Activated CD4-positive, alpha-beta T cell treated with anti-CD3 and anti-CD28 coated beads, Interleukin-2, amount 50 U/mL, for 1 hour (primary cell): ENCODE results near the gene DCAF11.
"Not testable (repeated sequence)": the region's sequence is repeated elsewhere in the genome, so short reads cannot be mapped to it uniquely, and the experiment has no call there.

ENCODE experiments used
- DNase-seq: peaks from one replicate; pipeline ENCODE4 v3.0.0-alpha.2; 2020

The DCAF11 gene

GRCh38 chr14:24098229-24098926, 16.2 kb upstream of the DCAF11 start:
- no peak for DNase-seq

- DNase-seq = no peak
Measured at GRCh38 chr14:24098927-24099813, 15.4 kb upstream of the DCAF11 start.

GRCh38 chr14:24100197-24100981, 14.2 kb upstream of the DCAF11 start:
- no peak for DNase-seq

DNA sequence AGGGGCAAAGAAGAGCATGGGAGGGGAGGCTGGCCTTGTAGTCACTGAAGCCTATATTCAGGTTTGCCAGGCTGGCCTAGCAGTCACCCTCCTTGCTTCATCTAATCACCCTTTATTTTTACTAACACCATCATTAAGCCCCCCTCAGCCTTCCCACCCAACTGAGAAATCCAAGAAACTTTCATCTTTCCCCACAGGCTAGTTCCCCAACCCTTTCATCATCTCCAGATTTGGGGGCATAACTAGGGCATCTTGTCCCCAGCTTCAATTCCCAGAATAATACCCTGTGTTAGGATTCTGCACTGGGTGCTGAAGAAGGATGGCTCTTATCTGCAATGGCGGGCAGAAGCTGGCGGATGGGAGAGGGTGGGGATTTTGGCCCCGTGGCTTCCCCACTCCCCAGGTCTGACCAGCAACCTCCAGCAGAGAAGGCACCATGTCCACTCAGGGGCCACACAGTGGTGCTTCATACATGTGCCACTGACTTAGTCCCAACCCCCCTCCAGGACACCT, 13.5 kb upstream of the DCAF11 start:
- no peak for DNase-seq

GRCh38 chr14:24102357-24103048, 12.1 kb upstream of the DCAF11 start:
- DNase-seq = no peak

GRCh38 chr14:24103451-24103850, 11.1 kb upstream of the DCAF11 start:
- no peak for DNase-seq

DNA sequence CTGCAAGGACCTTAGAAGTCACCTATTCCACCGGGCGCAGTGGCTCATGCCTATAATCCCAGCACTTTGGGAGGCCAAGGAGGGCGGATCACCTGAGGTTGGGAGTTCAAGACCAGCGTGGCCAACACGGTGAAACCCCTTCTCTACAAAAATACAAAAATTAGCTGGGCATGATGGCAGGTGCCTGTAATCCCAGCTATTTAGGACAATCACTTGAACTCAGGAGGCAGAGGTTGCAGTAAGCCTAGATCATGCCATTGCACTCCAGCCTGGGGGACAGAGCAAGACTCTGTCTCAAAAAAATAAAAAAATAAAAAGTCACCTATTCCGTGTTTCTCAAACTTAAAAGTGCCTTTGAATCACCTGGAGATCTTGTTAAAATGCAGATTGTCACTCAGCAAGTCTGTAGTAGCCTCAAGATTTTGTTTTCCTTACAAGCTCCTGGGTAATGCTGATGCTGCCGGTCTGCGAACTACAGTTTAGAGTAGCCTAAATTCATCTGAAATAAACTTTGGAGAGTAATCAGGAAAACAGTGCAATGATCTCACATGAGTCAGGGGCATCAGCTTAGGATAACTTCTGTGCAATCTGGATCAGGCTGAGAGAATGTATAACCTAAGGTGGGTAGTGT, 8.9 kb upstream of the DCAF11 start:
- DNase-seq = not testable (repeated sequence)

DNA sequence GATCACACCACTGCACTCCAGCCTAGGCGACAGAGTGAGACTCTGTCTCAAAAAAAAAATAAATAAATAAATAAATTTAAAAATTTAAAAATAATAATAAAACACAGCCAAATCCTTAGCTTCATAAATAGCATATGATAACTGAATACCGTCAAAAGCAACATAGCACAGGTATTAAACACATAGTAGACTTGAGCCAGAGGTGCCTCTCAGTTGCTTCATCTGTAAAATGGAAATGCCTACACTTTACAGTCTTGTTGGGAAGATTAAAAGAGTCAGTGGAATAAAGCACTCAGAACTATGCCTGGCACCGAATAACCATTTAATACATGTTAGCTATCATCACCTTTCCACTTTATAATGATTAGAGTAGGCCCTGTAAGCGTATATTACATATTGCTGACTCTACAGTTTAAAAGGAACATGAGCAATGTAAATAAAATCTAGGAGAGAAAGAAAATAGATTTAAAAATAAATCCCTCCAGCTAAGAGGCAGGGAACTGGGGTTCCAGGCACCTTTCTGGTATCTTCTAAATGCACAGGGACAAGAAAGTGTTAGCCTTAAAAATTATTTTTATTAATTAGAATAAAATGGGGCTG, 7.8 kb upstream of the DCAF11 start:
- DNase-seq = no peak

DNA sequence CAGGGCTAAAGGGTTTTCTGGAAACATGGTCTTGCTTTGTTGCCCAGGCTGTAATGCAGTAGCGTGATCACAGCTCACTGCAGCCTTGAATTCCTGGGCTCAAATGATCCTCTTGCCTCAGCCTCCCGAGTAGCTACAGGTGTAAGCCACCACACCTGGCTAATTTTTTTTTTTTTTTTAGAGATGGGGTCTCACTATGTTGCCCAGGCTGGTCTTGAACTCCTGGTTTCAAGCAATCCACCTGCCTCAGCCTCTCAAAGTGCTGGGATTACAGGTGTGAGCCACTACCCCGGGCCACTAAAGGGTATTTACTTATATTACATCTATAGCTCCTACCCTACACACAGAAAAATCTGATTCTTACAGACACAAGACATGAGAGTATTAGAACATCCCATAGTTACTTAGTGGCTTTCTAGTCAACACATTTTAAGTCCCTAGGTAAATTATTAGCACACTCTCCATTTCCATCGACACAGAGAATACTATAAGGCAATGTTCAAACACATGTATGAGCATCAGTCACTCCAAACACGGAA, 6.2 kb upstream of the DCAF11 start:
- no peak for DNase-seq

DNA sequence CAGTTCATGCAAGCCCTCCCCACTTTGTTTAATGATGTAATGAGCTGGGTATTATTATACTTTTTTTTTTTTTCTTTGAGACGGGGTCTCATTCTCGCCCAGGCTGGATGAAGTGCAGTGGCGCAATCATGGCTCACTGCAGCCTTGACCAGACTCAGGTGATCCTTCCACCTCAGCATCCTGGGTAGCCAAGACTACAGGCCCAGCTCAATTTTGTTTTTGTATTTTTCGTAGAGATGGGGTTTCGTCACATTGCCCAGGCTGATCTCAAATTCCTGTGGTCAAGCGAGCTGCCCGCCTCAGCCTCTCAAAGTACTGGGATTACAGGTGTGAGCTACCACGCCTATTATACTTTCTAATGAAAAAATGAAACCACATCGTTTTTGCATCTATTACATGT, 4.5 kb upstream of the DCAF11 start:
- DNase-seq = no peak

DNA sequence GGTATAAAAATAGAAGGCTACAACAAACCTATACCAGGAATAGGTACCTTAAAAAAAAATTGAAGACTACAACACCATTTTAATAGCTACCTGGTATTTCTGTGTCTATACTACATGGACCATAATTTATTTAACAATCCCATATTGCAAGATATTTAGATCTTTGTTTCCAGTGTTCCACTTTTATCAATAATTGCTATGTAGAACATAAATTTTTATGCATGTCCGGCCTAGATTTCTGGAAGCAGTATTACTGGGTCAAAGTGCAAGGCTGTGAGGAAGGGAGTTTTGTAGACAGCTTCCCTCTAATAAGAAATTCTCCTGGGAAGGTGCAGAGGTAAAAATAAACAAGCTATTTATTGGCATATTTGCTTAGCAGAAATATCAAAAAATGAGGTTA, 4.1 kb upstream of the DCAF11 start:
- DNase-seq = no peak

DNA sequence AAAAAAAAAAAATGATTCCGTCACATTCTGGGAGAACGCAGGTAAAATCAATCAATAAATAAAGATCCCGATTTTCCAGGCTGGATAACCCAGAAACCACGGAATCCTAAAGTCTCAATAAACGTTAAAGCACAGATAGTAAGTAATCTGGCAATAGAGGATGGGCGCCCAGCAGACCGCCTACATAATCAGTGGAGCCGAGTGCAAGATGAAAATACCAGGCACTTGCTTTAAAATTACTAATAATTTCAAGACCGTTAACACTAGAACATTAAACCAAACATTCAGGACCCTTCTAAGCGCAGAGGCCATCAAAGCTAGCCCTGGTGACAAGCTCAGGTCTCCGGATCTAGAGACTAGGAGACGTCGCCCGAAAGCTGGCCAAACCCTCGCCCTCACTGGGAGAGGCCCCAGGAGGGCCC, 1.2 kb upstream of the DCAF11 start:
- DNase-seq = no peak

DNA sequence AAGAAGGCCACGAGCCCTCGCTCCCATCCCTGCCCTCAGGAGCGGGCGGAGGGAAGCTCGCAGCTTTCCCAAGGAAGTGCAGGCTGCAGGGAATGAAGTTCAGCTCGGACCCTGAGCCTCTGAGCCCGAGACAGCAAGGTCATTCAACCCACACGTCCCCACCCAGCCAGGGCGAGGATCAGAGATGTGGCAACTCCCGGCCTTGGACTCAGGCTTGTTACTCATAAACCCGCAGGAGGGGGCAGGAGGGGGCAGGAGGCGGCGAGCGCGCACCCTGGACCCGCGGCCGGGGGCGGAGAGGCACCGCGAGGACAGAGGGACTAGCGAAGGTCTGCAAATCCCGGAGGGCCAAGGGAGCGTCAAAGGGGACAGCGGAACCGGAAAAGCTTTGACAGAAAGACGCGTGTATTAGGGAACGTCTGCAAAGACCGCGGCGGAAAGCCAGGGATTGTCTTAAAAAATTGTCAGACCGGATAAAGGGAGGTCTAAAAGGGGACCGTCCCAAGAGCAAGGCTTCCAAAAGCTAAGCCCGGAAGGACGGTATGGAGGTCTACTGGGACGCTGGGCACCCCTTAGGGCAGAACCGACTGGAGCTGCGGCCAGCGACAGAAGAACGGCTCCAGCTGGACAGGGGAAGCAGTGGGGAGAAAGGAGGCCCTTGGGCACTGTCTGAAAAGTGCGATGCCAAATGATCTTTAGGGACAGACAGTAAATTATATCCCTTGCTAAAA, 611 bp upstream of the DCAF11 start:
- peak; percentile 73 for DNase-seq

DNA sequence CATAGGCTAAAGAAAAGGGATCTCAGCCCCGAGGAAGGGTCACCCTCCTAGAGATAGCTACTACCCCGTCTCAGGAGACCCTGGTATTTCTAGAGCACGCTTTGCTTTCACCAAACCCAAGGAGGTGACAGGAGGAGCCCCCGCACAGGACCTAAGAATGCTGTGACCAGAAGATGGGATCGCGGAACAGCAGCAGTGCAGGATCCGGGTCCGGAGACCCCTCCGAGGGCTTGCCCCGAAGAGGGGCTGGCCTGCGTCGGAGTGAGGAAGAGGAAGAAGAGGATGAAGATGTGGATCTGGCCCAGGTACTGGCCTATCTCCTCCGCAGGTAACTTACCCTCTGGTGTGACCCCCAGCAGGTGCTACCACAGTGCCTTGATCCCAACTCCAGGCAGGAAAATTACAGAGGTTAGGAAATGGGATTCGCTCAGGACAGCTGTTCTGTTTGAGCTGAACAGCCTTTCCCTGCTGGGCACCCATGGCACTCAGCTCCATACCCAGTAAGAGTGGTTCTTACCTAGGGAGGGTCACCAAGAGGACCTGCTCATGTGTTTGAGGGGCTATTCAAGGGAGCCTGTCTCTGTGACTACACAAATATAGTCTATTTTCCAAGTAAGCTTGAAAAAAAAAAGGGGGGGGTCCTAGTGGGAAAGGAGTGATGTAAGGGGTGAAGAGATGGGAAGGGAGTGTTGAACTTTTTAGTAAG, 998 bp downstream of the DCAF11 start:
- no peak for DNase-seq

GRCh38 chr14:24116128-24116814, 1.7 kb downstream of the DCAF11 start:
- no peak for DNase-seq

GRCh38 chr14:24117179-24117578, 2.6 kb downstream of the DCAF11 start:
- no peak for DNase-seq

DNA sequence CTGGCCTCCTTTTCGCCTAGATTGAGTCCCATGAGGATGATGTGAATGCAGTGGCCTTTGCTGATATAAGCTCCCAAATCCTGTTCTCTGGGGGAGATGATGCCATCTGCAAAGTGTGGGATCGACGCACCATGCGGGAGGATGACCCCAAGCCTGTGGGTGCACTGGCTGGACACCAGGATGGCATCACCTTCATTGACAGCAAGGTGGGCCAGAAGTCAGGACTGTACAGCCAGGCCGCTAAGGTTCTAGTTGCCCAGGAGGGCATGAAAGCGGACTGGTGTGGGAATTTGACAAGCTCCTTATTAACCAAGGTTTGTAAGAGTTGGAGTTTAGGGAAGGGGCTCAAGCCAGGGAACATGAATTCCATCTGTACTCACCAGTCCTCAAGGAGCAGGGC, 5.1 kb downstream of the DCAF11 start:
- DNase-seq = no peak

- DNase-seq = no peak
Measured at GRCh38 chr14:24121210-24121609, 6.6 kb downstream of the DCAF11 start.

DNA sequence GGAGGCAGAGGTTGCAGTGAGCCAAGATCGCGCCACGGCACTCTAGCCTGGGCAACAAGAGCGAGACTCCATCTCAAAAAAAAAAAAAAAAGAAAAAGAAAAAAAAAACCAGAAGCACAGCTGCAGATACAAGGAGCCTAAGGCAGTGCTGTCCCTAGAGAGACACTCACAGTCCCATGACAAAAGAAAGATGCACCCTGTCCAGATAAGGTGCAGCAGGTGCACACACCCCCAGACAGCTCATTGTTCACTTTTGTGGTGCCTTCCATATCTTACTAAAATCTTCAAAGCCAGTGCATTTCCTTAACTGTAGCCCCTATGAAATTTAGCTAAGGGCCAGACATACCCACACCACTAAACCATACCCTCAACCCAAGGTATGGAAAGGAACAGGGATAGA, 7.8 kb downstream of the DCAF11 start:
- DNase-seq = no peak
